Large intestine (tissue), 3 donors: ENCODE results near the gene CEP350. TPM values are rescaled to one million over a fixed set of nuclear protein-coding genes. Genes with fewer than 3 reads are reported as not detected.

ENCODE experiments used
- DNase-seq, 2 donors: peaks; one replicate each; pipeline versions ENCODE4 v3.0.0 to v3.0.0-alpha.2; 2013
- H3K27ac ChIP-seq: one replicate; pipeline ENCODE4 v1.5.1; 2013; ENCODE audit warnings: low read length
- H3K27me3 ChIP-seq: 2 replicates; pipeline ENCODE4 v1.6.1; 2013; ENCODE audit warnings: low read length; ENCODE audit not compliant: control insufficient read depth, insufficient read depth
- H3K36me3 ChIP-seq: 2 replicates; pipeline ENCODE4 v1.6.1; 2013; ENCODE audit warnings: low read length; ENCODE audit not compliant: control insufficient read depth, insufficient read depth
- H3K4me1 ChIP-seq: one replicate; pipeline ENCODE4 v1.6.1; 2013; ENCODE audit warnings: low read length; ENCODE audit not compliant: control insufficient read depth, insufficient read depth
- H3K4me3 ChIP-seq: one replicate; pipeline ENCODE4 v1.5.1; 2013; ENCODE audit warnings: low read length
- H3K9me3 ChIP-seq: one replicate; pipeline ENCODE4 v1.6.1; 2013; ENCODE audit warnings: mild to moderate bottlenecking, low read depth, low read length, moderate library complexity; ENCODE audit not compliant: control insufficient read depth
- WGBS: methylation state at CpG from one replicate; pipeline ENCODE4 v1.1.5; 2013; ENCODE audit warnings: low lambda C conversion rate; ENCODE audit not compliant: insufficient coverage; 5-methylcytosine and 5-hydroxymethylcytosine counted together
- polyA plus RNA-seq: library from polyadenylated mRNA; unstranded; fragments of 120-200 nt; gene quantifications from one replicate; pipeline ENCODE4 v1.2.1, GENCODE V29; 2013

The CEP350 gene
- polyA plus RNA-seq, 1 donor, result 34.2 TPM

- H3K9me3 ChIP-seq, result no peaks in the 10 kb centered on the region
- H3K4me1 ChIP-seq, result no peaks in the 10 kb centered on the region
- 100% methylated on average over 1 of the region's 3 CpGs for WGBS
- no peak overlapping the region for H3K27ac ChIP-seq
- H3K27me3 ChIP-seq, result no peaks in the 10 kb centered on the region
- peaks cover 52% of the 10 kb centered on the region for H3K36me3 ChIP-seq
- no peak overlapping the region for H3K4me3 ChIP-seq
- no peak for DNase-seq
Observed at GRCh38 chr1:180062452-180062971, 107.9 kb downstream of the CEP350 start.

DNA sequence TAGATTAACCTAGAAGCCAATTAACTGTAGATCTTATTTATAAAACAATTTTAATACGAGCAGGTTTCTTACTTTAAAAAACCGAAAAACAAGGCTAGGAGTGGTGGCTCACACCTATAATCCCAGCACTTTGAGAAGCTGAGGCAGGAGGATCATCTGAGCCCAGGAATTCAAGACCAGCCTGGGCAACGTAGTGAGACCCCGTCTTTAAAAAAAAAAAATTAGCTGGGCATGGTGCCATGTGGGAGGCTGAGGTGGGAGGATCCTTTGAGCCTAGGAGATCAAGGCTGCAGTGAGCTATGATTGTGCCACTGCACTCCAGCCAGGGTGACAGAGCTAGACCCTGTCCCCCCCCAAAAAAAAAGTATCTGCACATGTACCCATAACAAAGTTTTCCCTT lies 110.8 kb downstream of the CEP350 start:
- H3K27me3 ChIP-seq, result no peaks in the 10 kb centered on the region
- no peak overlapping the region for H3K27ac ChIP-seq
- H3K36me3 ChIP-seq, result peaks cover 48% of the 10 kb centered on the region
- no CpG with 5 or more reads among the region's 4 CpGs for WGBS
- H3K9me3 ChIP-seq, result no peaks in the 10 kb centered on the region
- no peak overlapping the region for H3K4me3 ChIP-seq
- DNase-seq, result no peak
- no peaks in the 10 kb centered on the region for H3K4me1 ChIP-seq

DNA sequence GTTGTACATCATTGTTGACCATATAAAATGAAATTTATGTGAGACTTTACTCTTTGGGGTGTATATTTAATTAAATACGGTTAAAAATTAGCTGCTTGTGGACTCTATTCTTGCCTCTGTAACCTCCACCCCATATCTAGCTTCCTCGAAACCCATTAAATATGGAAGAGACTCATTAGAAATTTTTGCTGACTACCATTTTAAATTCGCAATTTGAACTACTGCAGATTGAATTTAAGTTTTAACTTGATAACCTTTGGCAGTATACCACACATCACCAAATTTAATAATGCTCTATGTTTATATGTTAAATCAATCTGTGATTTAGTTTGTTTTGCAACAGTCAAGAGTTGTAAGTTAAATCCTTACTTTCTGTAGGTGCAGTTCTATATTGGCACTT lies 111.5 kb downstream of the CEP350 start:
- Histone ChIP-seq H3K9me3 (no peaks in the 10 kb centered on the region), H3K4me3 (no peak overlapping the region), H3K36me3 (peaks cover 50% of the 10 kb centered on the region), H3K27ac (no peak overlapping the region), H3K27me3 (no peaks in the 10 kb centered on the region), H3K4me1 (no peaks in the 10 kb centered on the region)
- WGBS, result 58% methylated on average over 3 of the region's 3 CpGs
- no peak for DNase-seq

GRCh38 chr1:180070286-180070685 lies 115.7 kb downstream of the CEP350 start:
- no peaks in the 10 kb centered on the region for H3K9me3 ChIP-seq
- H3K36me3 ChIP-seq, result peaks cover 39% of the 10 kb centered on the region
- H3K27ac ChIP-seq, result no peak overlapping the region
- H3K4me3 ChIP-seq, result no peak overlapping the region
- DNase-seq, result no peak
- no peaks in the 10 kb centered on the region for H3K27me3 ChIP-seq
- 95% methylated on average over 4 of the region's 6 CpGs for WGBS
- no peaks in the 10 kb centered on the region for H3K4me1 ChIP-seq

DNA sequence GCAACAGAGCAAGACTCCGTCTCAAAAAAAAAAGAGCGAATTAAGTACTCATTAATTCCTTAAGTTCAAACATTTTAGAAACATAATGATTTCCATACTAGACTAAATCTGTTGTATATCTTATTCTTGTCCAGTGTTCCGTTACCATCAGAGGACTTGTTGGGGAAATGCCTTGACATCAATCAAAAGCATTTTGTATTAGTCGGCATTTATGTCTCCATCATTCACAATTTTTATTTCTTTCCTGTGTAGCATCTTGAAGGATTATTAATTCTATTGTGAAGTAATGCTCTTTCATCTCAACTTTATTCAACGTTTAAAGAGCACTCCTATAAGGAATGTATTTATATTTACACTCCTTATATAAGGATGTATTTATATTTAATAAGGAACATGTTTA lies 117.1 kb downstream of the CEP350 start:
- Histone ChIP-seq H3K27me3 (no peaks in the 10 kb centered on the region), H3K36me3 (peaks cover 43% of the 10 kb centered on the region), H3K4me3 (no peak overlapping the region), H3K27ac (no peak overlapping the region), H3K4me1 (no peaks in the 10 kb centered on the region), H3K9me3 (no peaks in the 10 kb centered on the region)
- WGBS, result 100% methylated on average over 2 of the region's 5 CpGs
- no peak for DNase-seq

- 100% methylated on average over 1 of the region's 1 CpG for WGBS
- DNase-seq, result no peak
- H3K9me3 ChIP-seq, result no peaks in the 10 kb centered on the region
- no peak overlapping the region for H3K4me3 ChIP-seq
- H3K4me1 ChIP-seq, result no peaks in the 10 kb centered on the region
- H3K36me3 ChIP-seq, result peaks cover 48% of the 10 kb centered on the region
- H3K27ac ChIP-seq, result no peak overlapping the region
- no peaks in the 10 kb centered on the region for H3K27me3 ChIP-seq
Observed at GRCh38 chr1:180080439-180080838, 125.8 kb downstream of the CEP350 start.

- WGBS, result no CpG with 5 or more reads among the region's 2 CpGs
- H3K36me3 ChIP-seq, result peaks cover 46% of the 10 kb centered on the region
- no peak for DNase-seq
- no peaks in the 10 kb centered on the region for H3K27me3 ChIP-seq
- no peaks in the 10 kb centered on the region for H3K4me1 ChIP-seq
- H3K9me3 ChIP-seq, result no peaks in the 10 kb centered on the region
- no peak overlapping the region for H3K27ac ChIP-seq
- H3K4me3 ChIP-seq, result no peak overlapping the region
Observed at GRCh38 chr1:180081474-180081873, 126.9 kb downstream of the CEP350 start.

DNA sequence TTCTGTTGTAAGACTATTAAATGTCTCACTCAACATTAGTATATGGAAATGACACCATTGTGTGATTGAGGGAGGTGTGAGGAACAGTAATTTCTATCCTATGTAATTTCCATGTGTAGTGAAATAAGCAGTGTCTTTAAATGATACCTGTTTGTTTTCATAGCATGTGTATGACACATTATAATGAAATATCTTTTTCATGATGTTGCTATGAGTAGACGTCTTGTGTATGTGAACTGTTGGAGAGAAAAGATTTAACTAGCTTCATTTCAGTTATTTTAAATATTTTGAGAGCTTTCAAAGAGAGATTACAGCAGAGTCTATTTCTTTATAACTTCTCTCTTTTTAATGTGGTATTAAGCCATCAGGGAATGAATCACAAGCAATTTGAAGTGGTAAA lies 128.6 kb downstream of the CEP350 start:
- no peak for DNase-seq
- Histone ChIP-seq H3K4me3 (no peak overlapping the region), H3K36me3 (peaks cover 41% of the 10 kb centered on the region), H3K27me3 (no peaks in the 10 kb centered on the region), H3K4me1 (no peaks in the 10 kb centered on the region), H3K9me3 (no peaks in the 10 kb centered on the region), H3K27ac (no peak overlapping the region)
- WGBS, result no CpG with 5 or more reads among the region's 1 CpG

GRCh38 chr1:180084867-180085266 lies 130.3 kb downstream of the CEP350 start:
- no peak overlapping the region for H3K4me3 ChIP-seq
- peaks cover 47% of the 10 kb centered on the region for H3K36me3 ChIP-seq
- WGBS, result 100% methylated on average over 1 of the region's 1 CpG
- H3K27ac ChIP-seq, result no peak overlapping the region
- no peaks in the 10 kb centered on the region for H3K9me3 ChIP-seq
- no peak for DNase-seq
- no peaks in the 10 kb centered on the region for H3K4me1 ChIP-seq
- no peaks in the 10 kb centered on the region for H3K27me3 ChIP-seq

DNA sequence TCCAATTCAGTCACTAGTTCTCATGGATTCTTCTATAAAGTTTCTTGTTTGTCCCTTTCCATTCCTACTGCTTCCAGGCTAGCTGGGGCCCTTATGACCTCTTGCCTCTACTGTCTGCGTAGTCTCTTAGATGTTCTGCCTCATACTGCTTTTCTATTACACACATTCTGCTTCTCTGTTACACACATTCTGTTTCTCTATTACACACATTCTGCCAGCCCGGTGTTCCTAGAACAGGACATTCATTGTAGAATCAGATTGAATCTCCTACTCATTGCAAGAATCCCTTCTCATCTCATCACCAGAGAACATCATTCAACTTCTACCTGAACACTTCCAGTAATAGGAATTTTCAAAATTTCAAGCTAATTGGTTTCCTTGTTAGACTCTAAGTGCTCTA lies 130.7 kb downstream of the CEP350 start:
- DNase-seq, result no peak
- Histone ChIP-seq H3K27ac (no peak overlapping the region), H3K27me3 (no peaks in the 10 kb centered on the region), H3K9me3 (no peaks in the 10 kb centered on the region), H3K4me3 (no peak overlapping the region), H3K4me1 (no peaks in the 10 kb centered on the region), H3K36me3 (peaks cover 48% of the 10 kb centered on the region)
- WGBS, result 100% methylated on average over 2 of the region's 2 CpGs

DNA sequence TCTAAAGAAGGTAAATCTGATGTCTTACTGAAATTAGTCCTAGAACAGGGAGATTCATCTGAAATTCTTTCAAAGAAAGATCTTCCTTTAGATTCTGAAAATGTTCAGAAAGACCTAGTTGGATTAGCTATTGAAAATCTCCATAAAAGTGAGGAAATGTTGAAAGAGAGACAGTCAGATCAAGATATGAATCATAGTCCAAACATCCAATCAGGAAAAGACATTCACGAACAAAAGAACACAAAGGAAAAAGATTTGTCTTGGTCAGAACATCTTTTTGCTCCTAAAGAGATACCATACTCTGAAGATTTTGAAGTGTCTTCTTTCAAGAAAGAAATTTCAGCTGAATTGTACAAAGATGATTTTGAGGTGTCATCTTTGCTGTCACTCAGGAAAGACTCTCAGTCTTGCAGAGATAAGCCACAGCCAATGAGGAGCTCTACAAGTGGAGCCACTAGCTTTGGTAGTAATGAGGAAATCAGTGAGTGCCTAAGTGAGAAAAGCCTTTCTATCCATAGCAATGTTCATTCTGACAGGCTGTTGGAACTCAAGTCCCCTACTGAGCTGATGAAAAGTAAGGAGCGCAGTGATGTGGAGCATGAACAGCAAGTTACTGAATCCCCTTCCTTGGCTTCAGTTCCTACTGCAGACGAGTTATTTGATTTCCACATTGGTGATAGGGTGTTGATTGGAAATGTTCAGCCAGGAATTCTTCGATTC lies 138.5 kb downstream of the CEP350 start:
- H3K36me3 ChIP-seq, result peaks cover 65% of the 10 kb centered on the region
- no peak for DNase-seq

More for the DNA sequence above, 138.5 kb downstream of the CEP350 start:
- no peaks in the 10 kb centered on the region for H3K27me3 ChIP-seq
- 92% methylated on average over 2 of the region's 4 CpGs for WGBS
- H3K27ac ChIP-seq, result no peak overlapping the region
- no peaks in the 10 kb centered on the region for H3K4me1 ChIP-seq
- H3K9me3 ChIP-seq, result no peaks in the 10 kb centered on the region
- H3K4me3 ChIP-seq, result no peak overlapping the region
